Measurements from ENCODE around the gene RASL11A.
"Not testable (repeated sequence)": the region's sequence is repeated elsewhere in the genome, so short reads cannot be mapped to it uniquely, and the experiment has no call there.

RASL11A gene

GRCh38 chr13:27267596-27267995, 3.0 kb upstream of the RASL11A start:
- DNase-seq: no peak
- ATAC-seq: no peak

- no peak for DNase-seq
- no peak for ATAC-seq
These were observed 1.4 kb upstream of the RASL11A start for GRCh38 chr13:27269114-27269665.

DNA sequence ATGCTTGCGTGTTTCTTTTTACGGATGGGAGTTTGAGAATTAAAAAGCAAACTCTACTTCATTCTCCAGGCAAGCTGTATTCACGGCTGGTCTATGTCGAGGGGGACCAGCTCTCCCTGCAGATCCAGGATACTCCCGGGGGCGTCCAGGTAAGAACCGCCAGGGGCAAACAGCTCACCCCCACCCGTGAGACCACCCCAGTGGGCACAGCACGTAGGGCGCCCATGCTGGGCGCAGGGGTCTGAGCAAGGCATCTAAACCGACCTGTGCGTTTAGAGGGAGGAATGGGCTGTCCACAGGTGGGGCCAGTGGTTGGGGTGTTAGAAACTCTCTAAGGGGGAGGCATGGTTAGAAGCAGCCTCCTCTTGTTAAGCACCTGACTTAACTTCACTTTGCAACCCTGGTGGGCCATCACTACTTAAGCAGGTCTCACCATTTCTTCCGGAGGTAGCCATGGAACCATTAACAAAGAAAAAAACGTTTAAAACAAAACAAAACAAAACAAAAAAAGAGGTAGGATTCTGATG, 1.0 kb downstream of the RASL11A start:
- DNase-seq: no peak
- ATAC-seq: no peak

DNA sequence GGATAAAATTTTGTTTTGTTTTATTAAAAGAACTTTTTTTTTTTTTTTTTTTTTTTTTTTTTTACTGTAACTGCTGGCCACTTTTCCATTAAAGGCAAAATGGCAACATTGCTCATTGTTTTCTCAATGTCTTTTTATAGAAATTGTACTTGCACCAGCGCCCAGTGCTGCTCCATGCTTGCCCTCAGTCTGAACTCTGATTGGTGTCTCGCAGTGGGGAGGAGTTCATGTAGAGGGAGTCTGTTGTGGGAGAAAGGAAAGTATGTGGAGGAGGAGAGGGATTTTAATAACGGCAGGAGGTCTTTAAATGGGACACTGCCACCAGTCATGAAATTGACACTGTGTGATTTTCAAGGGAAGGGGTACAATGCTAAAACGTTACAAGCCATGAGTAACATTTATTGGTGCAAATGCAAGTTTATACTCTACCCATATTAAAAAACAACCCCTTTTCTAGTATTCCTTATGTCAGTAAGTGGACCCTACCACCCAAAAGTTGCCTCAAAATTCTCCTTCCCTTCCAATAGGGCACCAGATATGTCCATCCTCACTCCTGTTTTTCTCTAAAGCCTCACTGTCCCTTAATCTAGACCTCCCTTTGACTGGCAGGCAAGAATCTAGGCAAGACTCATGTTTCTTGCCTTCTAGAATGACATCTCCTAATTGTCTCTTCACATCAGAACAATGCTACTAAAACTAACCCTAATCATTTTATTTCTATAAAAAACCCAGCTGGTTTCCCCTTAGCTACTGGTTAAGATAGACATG, 3.2 kb downstream of the RASL11A start:
- ATAC-seq: no peak
- no peak for DNase-seq

DNA sequence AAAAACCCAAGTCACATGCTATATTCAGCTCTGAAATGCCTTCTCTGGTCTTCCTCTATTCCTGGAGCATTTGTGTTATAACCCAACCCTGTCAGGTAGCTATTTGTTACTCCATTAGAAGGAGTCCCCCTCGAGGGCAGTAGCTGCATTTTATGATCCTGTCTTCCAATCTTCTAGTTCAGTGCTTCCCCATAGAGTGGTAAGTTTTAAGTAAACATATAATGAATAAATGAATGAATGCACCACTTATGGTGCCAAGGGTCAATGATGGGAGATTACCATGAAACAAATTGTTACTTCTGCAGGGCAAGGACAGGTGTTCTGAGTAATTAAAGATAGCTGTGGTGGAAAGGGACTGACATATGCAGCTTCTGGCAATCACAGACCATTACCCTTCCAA, 4.0 kb downstream of the RASL11A start:
- DNase-seq: no peak
- ATAC-seq: no peak

GRCh38 chr13:27276188-27276587, 5.6 kb downstream of the RASL11A start:
- DNase-seq (no peak), ATAC-seq (no peak)

DNA sequence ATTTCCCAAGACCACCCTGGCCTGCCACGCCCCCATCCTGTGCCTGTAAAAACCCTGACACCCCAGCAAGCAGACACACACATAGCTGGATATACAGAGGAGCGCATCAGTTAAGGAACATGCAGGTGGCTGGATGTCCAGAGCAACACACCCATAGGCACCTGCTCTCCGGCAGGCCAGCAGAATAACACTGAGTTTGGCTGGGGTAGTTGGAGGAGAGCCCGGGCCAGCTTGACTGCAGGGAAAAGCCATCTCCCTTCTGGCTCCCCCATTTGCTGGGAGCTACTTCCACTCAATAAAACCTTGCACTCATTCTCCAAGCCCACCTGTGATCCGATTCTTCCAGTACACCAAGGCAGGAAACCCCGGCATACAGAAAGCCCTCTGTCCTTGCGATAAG, 8.9 kb downstream of the RASL11A start:
- ATAC-seq: no peak

GRCh38 chr13:27280009-27280656, 9.5 kb downstream of the RASL11A start:
- no peak for ATAC-seq
- DNase-seq: no peak

More for the DNA sequence above, 8.9 kb downstream of the RASL11A start:
- DNase-seq: no peak

- ATAC-seq (no peak), DNase-seq (no peak)
These were observed 10.2 kb downstream of the RASL11A start for GRCh38 chr13:27280841-27281240.

DNA sequence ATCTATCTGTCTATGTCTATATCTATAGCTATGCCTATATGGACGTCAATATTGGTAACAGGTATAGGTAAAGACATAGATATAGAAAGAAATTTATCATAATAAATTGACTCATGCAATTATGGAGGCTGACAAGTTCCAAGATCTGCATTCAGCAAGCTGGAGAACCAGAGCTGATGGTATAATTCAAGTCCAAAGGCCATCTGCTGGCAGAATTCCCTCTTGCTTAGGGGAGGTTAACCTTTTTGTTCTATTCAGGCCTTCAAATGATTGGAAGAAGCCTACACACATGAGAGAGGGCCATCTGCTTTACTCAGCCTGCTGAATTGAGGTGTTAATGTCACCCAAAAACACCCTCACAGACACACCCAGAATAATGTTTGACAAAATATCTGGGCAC, 10.8 kb downstream of the RASL11A start:
- ATAC-seq (no peak), DNase-seq (no peak)

DNA sequence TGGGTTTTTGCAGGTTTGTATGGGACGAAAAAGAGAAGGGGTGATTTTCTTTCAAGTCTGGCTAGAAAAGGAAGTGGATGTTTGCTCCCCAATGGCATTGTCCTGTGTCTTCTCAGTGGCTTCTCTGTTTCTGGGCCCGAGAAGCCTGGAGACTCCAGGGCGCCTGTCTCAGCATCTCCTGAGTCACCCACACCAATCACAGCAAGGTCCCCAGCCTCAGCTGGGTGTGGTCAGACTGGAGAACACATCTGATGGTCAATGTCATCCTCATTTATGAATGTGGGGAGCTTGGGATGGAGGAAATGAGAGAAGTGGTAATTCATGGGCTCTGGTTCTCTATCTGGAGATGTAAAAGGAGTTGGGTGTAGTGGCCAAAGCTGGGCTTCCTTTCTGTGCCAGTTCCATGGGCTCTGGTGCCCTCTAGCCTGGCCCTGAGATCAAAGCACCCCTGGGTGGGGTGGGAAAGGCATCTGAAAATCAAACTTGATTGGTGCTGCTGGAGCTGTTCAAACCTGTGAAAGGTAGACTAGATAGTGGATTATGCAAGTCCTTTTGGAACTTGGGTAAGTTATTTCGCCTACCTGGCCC, 13.4 kb downstream of the RASL11A start:
- DNase-seq: no peak

DNA sequence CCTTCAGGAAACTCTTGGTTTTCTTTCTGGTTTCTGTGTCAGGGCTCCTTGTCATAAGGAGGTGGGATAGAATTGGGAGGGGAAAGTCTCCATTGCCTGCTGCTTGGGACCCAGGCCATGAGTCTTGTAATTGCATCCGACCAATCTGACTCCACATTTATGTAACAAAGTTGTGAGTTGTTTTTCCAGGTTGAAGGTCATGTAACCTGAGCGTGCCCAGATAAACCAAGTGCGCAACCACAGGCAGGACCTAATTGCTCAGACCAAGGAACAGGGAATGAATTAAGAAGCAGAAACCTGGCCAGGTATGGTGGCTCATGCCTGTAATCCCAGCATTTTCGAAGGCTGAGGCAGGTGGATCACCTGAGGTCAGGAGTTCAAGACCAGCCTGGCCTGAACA, 17.8 kb downstream of the RASL11A start:
- ATAC-seq (no peak), DNase-seq (no peak)

More for the DNA sequence above, 13.4 kb downstream of the RASL11A start:
- ATAC-seq: peak; percentile 40

GRCh38 chr13:27289011-27289665, 18.5 kb downstream of the RASL11A start:
- ATAC-seq (no peak), DNase-seq (no peak)

DNA sequence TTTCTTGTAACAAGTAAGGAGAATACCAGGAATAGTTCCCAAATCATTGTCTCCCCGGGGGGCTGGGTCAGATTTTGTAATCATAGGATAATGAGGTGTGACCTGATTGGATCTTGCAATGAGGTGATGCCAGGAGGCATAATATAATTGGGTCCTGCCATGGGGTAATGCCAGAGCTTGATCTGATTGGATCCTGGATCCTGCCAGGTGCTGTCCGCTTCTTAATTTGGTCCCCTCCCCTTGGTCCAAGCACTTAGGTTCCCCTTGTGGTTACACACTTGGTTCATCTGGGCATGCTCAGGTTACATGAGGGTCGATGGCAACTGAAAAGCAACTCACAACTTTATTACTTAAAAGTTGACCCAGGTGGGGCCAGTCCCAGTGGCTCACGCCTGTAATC, 20.1 kb downstream of the RASL11A start:
- ATAC-seq (no peak), DNase-seq (no peak)

DNA sequence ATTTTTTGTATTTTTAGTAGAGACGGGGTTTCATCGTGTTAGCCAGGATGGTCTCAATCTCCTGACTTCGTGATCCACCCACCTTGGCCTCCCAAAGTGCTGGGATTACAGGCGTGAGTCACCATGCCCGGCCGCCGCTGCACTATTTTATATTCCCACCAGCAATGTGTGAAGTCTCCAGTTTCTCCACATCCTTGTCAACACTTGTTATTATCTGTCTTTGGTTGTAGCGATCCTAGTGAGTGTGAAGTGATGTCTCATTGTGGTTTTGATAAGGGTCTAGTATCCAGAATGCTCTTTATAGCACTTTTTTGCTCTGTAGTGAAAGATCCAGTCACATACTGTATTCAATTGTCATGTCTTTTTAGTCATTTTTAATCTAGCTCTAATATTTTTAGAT, 21.3 kb downstream of the RASL11A start:
- DNase-seq, ATAC-seq: not testable (repeated sequence)

DNA sequence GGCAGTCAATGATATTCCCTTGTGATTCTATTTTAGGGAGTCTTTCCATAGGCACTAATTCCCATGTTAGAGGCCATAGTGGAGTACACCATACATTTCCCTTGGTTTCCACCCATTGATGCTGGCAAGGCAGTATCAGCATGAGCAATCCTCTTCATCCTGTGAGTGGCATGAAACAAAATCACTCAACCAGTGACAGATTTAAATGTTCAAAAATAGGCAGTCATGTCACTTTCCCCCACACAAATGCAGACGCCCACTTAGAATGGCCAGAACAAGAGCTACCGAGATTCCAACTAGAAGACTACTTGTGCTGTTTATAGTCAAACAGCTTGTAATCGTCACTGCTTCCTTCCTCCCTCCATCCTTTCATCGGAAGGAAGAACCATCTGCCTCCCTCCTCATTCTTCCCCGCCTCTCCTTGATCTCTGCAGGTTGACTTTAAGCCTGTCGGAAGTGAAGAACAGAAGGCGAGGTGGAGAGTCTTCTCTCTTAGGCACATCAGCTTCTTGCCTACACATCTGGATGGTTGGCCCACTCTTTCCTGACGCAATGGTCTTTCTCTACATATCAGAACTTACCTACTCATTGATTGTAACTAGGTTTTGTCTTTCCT, 22.6 kb downstream of the RASL11A start:
- ATAC-seq: no peak

GRCh38 chr13:27293873-27294515, 23.4 kb downstream of the RASL11A start:
- peak; percentile 20 for ATAC-seq
- no peak for DNase-seq

More for the DNA sequence above, 22.6 kb downstream of the RASL11A start:
- DNase-seq: no peak

- DNase-seq (no peak), ATAC-seq (no peak)
These were observed 24.5 kb downstream of the RASL11A start for GRCh38 chr13:27295096-27295495.

DNA sequence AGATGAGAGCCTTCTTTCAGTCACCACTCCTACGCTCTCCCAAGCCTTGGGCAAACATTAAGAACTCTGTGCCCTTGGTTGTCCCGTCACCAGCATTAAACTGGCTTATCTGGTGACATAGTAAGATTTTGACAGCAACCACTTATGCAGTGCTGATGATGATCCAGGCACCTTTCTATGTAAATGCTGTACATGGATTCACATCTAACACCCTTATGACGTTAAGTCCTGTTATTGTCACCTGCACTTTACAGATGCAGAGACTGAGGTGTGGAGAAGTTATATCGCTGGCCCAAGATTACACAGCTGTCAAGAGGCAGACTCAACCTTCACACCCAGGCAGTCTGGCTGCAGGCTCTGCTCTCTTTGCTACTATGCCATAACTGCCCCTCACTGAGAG, 25.0 kb downstream of the RASL11A start:
- ATAC-seq: no peak
- no peak for DNase-seq

DNA sequence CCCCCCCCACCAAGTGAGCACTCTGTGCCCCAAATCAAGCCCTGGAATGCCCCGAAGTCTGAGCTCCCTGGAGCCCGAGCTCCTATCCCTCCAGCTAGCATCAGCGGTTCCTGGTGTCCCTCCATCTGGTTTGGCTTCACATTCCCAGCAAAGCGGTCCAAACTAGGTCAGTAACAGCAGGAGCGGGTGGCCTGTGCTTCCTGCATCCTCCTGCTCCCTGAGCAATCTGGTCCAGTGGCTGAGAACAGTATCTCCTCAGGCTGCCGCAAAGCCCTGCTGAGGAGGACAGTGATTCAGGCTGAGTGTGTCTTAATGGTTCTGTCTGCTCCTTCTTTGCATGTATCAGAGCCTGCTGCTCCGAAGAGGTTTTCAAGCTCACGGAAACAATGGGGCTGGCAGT, 25.9 kb downstream of the RASL11A start:
- DNase-seq (no peak), ATAC-seq (no peak)

DNA sequence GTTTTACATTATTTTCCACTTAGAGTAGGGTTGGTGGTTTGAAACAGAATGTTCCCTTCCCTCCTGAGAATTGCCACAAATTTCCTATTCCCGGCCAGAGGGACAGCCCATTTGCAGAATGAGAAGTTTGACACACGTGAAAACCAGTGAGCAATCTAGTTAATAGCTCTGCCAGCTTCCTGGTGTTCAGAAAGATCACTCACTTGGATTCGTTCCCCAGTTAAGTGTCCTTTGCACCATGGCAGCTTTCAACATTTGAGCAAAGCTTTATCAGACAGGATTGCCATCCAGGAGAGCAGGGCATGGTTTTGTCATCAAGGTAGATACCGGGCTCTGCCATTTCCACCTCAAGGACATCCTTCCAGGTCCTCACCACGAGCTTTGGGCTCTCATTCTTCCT, 28.2 kb downstream of the RASL11A start:
- ATAC-seq (no peak), DNase-seq (no peak)
